K562 (cell line): ENCODE data around the gene VTA1.

ENCODE experiments used
- CTCF ChIP-seq, 3 experiments: IDR thresholded peaks in 2 of 3; conservative IDR thresholded peaks in 1 of 3; 2 replicates each; pipeline ENCODE4 v1.5.1; 2011 to 2012; ENCODE audit warnings: low read length in 3 of 3, mild to moderate bottlenecking in 3 of 3, control low read depth in 2 of 3, improper control_type of control experiment in 1 of 3, inconsistent platforms in 1 of 3, low read depth in 1 of 3, mixed read lengths in 1 of 3, moderate library complexity in 1 of 3; ENCODE audit not compliant: insufficient read depth in 2 of 3
- HCFC1 ChIP-seq: IDR thresholded peaks from 2 replicates; pipeline ENCODE4 v1.6.1; 2012; ENCODE audit warnings: low read depth, low read length, improper control_type of control experiment
- HLTF ChIP-seq: fragments of 450-650 bp; IDR thresholded peaks from 2 replicates; pipeline ENCODE4 v1.6.1; 2016
- JUN ChIP-seq, 2 experiments: sonication (generic) in 1 of 2; formaldehyde crosslinking in 1 of 2; IDR thresholded peaks; 2 replicates each; pipeline versions ENCODE4 v1.6.1 to v1.8.0; 2012 to 2022; ENCODE audit warnings: borderline replicate concordance in 2 of 2, mild to moderate bottlenecking in 2 of 2, improper control_type of control experiment in 1 of 2, low read depth in 1 of 2, low read length in 1 of 2, missing genetic modification reagents in 1 of 2
- REST ChIP-seq, 2 experiments: fragments of 450-650 bp; formaldehyde crosslinking in 1 of 2; IDR thresholded peaks; 2 replicates each; pipeline versions ENCODE4 v1.4.0 to v1.6.1; 2014 to 2020; ENCODE audit warnings: mild to moderate bottlenecking in 2 of 2, borderline replicate concordance in 1 of 2, low read depth in 1 of 2
- TARDBP ChIP-seq: fragments of 450-650 bp; IDR thresholded peaks from 2 replicates; pipeline ENCODE4 v1.6.1; 2016
- ZBTB34 ChIP-seq: fragments of 250-450 bp; sonication (Bioruptor Pico); IDR thresholded peaks from 2 replicates; pipeline ENCODE4 v1.8.0; 2021; ENCODE audit warnings: mild to moderate bottlenecking, moderate library complexity
- ZEB2 ChIP-seq: fragments of 450-650 bp; IDR thresholded peaks from 2 replicates; pipeline ENCODE4 v1.6.1; 2016

DNA sequence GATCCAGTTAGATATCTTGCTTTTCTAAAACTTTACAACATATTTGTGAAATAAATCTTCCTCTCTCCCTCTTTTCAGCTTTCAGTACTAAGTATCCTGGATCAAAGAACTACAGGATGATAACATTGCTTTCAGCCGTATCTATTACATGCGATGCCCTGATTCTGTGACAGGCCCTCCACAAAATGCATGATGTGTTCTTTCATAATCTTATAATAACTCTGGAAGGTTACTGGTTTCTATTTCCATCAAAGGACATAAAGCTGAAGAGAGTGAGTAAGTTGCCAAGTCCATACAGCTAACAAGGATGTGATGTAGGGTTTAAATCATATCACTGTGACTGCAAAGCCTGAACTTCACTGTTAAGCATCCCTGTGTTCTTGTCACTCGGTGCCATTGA is 91.8 kb downstream of the VTA1 start:
- TF ChIP-seq JUN (IDR thresholded peaks at IDR 0.05; ENCODE audit: borderline replicate concordance, low read depth, low read length) (no peak), JUN (CRISPR knock-in tag; IDR thresholded peaks at IDR 0.05; ENCODE audit: borderline replicate concordance) (no peak), HLTF (no peak), REST (IDR thresholded peaks at IDR 0.05; ENCODE audit: borderline replicate concordance) (no peak), REST (CRISPR knock-in tag; IDR thresholded peaks at IDR 0.05; ENCODE audit: low read depth) (no peak), ZEB2 (no peak), HCFC1 (no peak), ZBTB34 (CRISPR knock-in tag) (no peak), TARDBP (no peak), CTCF (IDR thresholded peaks at IDR 0.05 in 2 of 3, conservative IDR thresholded peaks at IDR 0.05 in 1 of 3; ENCODE audit: insufficient read depth in 2 of 3, low read depth in 1 of 3, low read length in 3 of 3) (no peak)
